ENCODE data around the gene RASA3. TPM values are rescaled to one million over a fixed set of nuclear protein-coding genes. Genes with fewer than 3 reads are reported as not detected.

RASA3 gene
- total RNA-seq, 1 experiment from 2014 or later = 22.3 TPM

GRCh38 chr13:113965383-113965874, 167.0 kb downstream of the RASA3 start:
- H3K27ac Mint-ChIP-seq = no peak overlapping the region
- H3K9me3 Mint-ChIP-seq = peaks cover 16% of the 10 kb centered on the region
- DNase-seq (ENCODE audit: low spot score) = no peak
- CTCF ChIA-PET = no interaction called here
- ATAC-seq = no peak
- no peaks in the 10 kb centered on the region for H3K4me1 Mint-ChIP-seq
- peaks cover 13% of the 10 kb centered on the region for H3K36me3 Mint-ChIP-seq
- peaks cover 9% of the 10 kb centered on the region for H3K27me3 Mint-ChIP-seq (ENCODE audit: low read depth)
- TF ChIP-seq ZNF317 (CRISPR knock-in tag; IDR thresholded peaks at IDR 0.05; ENCODE audit: borderline replicate concordance, low read depth) = no peak
- TF ChIP-seq ESRRA (CRISPR knock-in tag; IDR thresholded peaks at IDR 0.05; ENCODE audit: borderline replicate concordance) = no peak
- no peak for TF ChIP-seq ZBTB21 (CRISPR knock-in tag; IDR thresholded peaks at IDR 0.05; ENCODE audit: borderline replicate concordance)
- no peak for TF ChIP-seq ZNF425 (CRISPR knock-in tag; conservative IDR thresholded peaks at IDR 0.05)
- TF ChIP-seq HMGXB4 (CRISPR knock-in tag; IDR thresholded peaks at IDR 0.05) = no peak
- TF ChIP-seq HMGA2 (CRISPR knock-in tag; IDR thresholded peaks at IDR 0.05) = no peak
- TF ChIP-seq TP53 (CRISPR knock-in tag; IDR thresholded peaks at IDR 0.05) = no peak
- TF ChIP-seq CREB1 (CRISPR knock-in tag; IDR thresholded peaks at IDR 0.05) = no peak
- TF ChIP-seq GTF2I (CRISPR knock-in tag; conservative IDR thresholded peaks at IDR 0.05) = no peak
- TF ChIP-seq ZNF423 (CRISPR knock-in tag; IDR thresholded peaks at IDR 0.05) = no peak
- TF ChIP-seq FOXP4 (CRISPR knock-in tag; IDR thresholded peaks at IDR 0.05) = no peak
- TF ChIP-seq OVOL2 (CRISPR knock-in tag; IDR thresholded peaks at IDR 0.05; ENCODE audit: borderline replicate concordance) = no peak
- H3K4me3 Mint-ChIP-seq = no peak overlapping the region
- POLR2A ChIA-PET = no interaction called here

GRCh38 chr13:113964251-113964995, 168.0 kb downstream of the RASA3 start:
- no peak for ATAC-seq
- POLR2A ChIA-PET = no interaction called here
- Mint-ChIP-seq H3K4me3 (no peak overlapping the region), H3K27me3 (ENCODE audit: low read depth) (peaks cover 14% of the 10 kb centered on the region), H3K9me3 (peaks cover 23% of the 10 kb centered on the region), H3K36me3 (peaks cover 21% of the 10 kb centered on the region), H3K4me1 (no peaks in the 10 kb centered on the region), H3K27ac (no peak overlapping the region)
- TF ChIP-seq NFE2L1 (CRISPR knock-in tag; IDR thresholded peaks at IDR 0.05) = no peak
- no peak for TF ChIP-seq TEAD4 (CRISPR knock-in tag; IDR thresholded peaks at IDR 0.05)
- TF ChIP-seq ZNF317 (CRISPR knock-in tag; IDR thresholded peaks at IDR 0.05; ENCODE audit: borderline replicate concordance, low read depth) = no peak
- TF ChIP-seq ATF6 (CRISPR knock-in tag; IDR thresholded peaks at IDR 0.05) = no peak
- no peak for TF ChIP-seq IRF2 (CRISPR knock-in tag; IDR thresholded peaks at IDR 0.05; ENCODE audit: borderline replicate concordance, low read depth)
- no peak for DNase-seq (ENCODE audit: low spot score)
- CTCF ChIA-PET = no interaction called here
